Measurements from ENCODE around the gene CYB561D1. TPM values are rescaled to one million over a fixed set of nuclear protein-coding genes. Genes with fewer than 3 reads are reported as not detected.
A peak's percentile ranks its signal among the peaks of the same experiment; 100 is the strongest.
"Not testable (repeated sequence)": the region's sequence is repeated elsewhere in the genome, so short reads cannot be mapped to it uniquely, and the experiment has no call there.

The CYB561D1 gene
- total and polyA plus RNA-seq, 3 donors from 2014 or later, result 8.0 to 11.5 (median 8.0) TPM

- Histone ChIP-seq H3K4me3 (peak overlapping the region; percentile 68 to 81), H3K4me1 (peaks cover 24% of the 10 kb centered on the region), H3K27me3 (no peaks in the 10 kb centered on the region), H3K36me3 (ENCODE audit: low read depth, missing control alignments) (no peaks in the 10 kb centered on the region), H3K27ac (peak overlapping the region in 1 of 2 donors; percentile 79), H3K9me3 (no peaks in the 10 kb centered on the region)
- WGBS, 2 donors, result 13 to 15% methylated on average over 17 to 23 of the region's 23 CpGs
- intact Hi-C loops (cut with DNase I; ENCODE audit: low total_unique reads), result no loop called here
- peak; percentile 35 for DNase-seq
- TF ChIP-seq POLR2A (IDR thresholded peaks at IDR 0.05) (no peak), CTCF (IDR thresholded peaks at IDR 0.05) (no peak)
Measured at GRCh38 chr1:109467301-109467777, 26.6 kb upstream of the CYB561D1 start.

GRCh38 chr1:109468061-109468460 lies 25.8 kb upstream of the CYB561D1 start:
- no peak for DNase-seq
- Histone ChIP-seq H3K4me3 (no peak overlapping the region), H3K36me3 (ENCODE audit: low read depth, missing control alignments) (no peaks in the 10 kb centered on the region), H3K27ac (no peak overlapping the region), H3K9me3 (no peaks in the 10 kb centered on the region), H3K4me1 (peaks cover 24% of the 10 kb centered on the region), H3K27me3 (no peaks in the 10 kb centered on the region)
- intact Hi-C loops (cut with DNase I; ENCODE audit: low total_unique reads), result no loop called here
- 84 to 100% methylated on average over 1 of the region's 1 CpG for WGBS, 2 donors
- no peak for TF ChIP-seq POLR2A (IDR thresholded peaks at IDR 0.05)
- no peak for TF ChIP-seq CTCF (IDR thresholded peaks at IDR 0.05)

- intact Hi-C loops (cut with DNase I; ENCODE audit: low total_unique reads), result no loop called here
- no peaks in the 10 kb centered on the region for H3K27me3 ChIP-seq
- WGBS, 2 donors, result 30 to 33% methylated on average over 2 of the region's 2 CpGs
Measured at GRCh38 chr1:109468903-109469302, 25.0 kb upstream of the CYB561D1 start.

GRCh38 chr1:109470245-109470644 lies 23.6 kb upstream of the CYB561D1 start:
- Histone ChIP-seq H3K27ac (no peak overlapping the region), H3K27me3 (no peaks in the 10 kb centered on the region), H3K36me3 (ENCODE audit: low read depth, missing control alignments) (no peaks in the 10 kb centered on the region), H3K4me1 (peaks cover 15% of the 10 kb centered on the region), H3K4me3 (no peak overlapping the region), H3K9me3 (no peaks in the 10 kb centered on the region)
- intact Hi-C loops (cut with DNase I; ENCODE audit: low total_unique reads), result no loop called here
- DNase-seq, result no peak
- WGBS, 2 donors, result 62 to 74% methylated on average over 6 of the region's 6 CpGs
- TF ChIP-seq CTCF (IDR thresholded peaks at IDR 0.05), result no peak
- TF ChIP-seq POLR2A (IDR thresholded peaks at IDR 0.05), result no peak

More at GRCh38 chr1:109468903-109469302, 25.0 kb upstream of the CYB561D1 start:
- no peaks in the 10 kb centered on the region for H3K36me3 ChIP-seq (ENCODE audit: low read depth, missing control alignments)
- H3K27ac ChIP-seq, result no peak overlapping the region
- no peak overlapping the region for H3K4me3 ChIP-seq
- DNase-seq, result no peak
- peaks cover 24% of the 10 kb centered on the region for H3K4me1 ChIP-seq
- TF ChIP-seq CTCF (IDR thresholded peaks at IDR 0.05) (no peak), POLR2A (IDR thresholded peaks at IDR 0.05) (no peak)
- no peaks in the 10 kb centered on the region for H3K9me3 ChIP-seq

- 31 to 46% methylated on average over 3 of the region's 3 CpGs for WGBS, 2 donors
- intact Hi-C loops (cut with DNase I; ENCODE audit: low total_unique reads), result no loop called here
- Histone ChIP-seq H3K27ac (no peak overlapping the region), H3K4me3 (no peak overlapping the region), H3K36me3 (ENCODE audit: low read depth, missing control alignments) (no peaks in the 10 kb centered on the region), H3K4me1 (peaks cover 9% of the 10 kb centered on the region), H3K27me3 (no peaks in the 10 kb centered on the region), H3K9me3 (no peaks in the 10 kb centered on the region)
- TF ChIP-seq POLR2A (IDR thresholded peaks at IDR 0.05) (no peak), CTCF (IDR thresholded peaks at IDR 0.05) (no peak)
- no peak for DNase-seq
Measured at GRCh38 chr1:109472779-109473178, 21.1 kb upstream of the CYB561D1 start.

- H3K9me3 ChIP-seq; H3K27me3 ChIP-seq; H3K4me3 ChIP-seq; H3K27ac ChIP-seq; H3K36me3 ChIP-seq (ENCODE audit: low read depth, missing control alignments); intact Hi-C loops (cut with DNase I; ENCODE audit: low total_unique reads); H3K4me1 ChIP-seq: not testable (repeated sequence)
- DNase-seq, result peak; percentile 69
- WGBS, 2 donors, result 76 to 81% methylated on average over 12 of the region's 12 CpGs
Measured at GRCh38 chr1:109473284-109474057, 20.4 kb upstream of the CYB561D1 start.
